Neural crest cell (in vitro differentiated cells): ENCODE results near the gene OLA1. TPM values are rescaled to one million over a fixed set of nuclear protein-coding genes. Genes with fewer than 3 reads are reported as not detected.

ENCODE experiments used
- DNase-seq: peaks from one replicate; pipeline ENCODE4 v3.0.0; 2021; ENCODE audit warnings: low read depth, mixed read lengths, low spot score
- H3K27ac Mint-ChIP-seq: one replicate; pipeline ENCODE4 v1.8.0; 2021; ENCODE audit warnings: mild to moderate bottlenecking, mixed read lengths; ENCODE audit not compliant: unreplicated experiment
- H3K27me3 Mint-ChIP-seq: 2 replicates; pipeline ENCODE4 v1.8.0; 2021; ENCODE audit warnings: low read depth, mild to moderate bottlenecking, mixed read lengths
- H3K36me3 Mint-ChIP-seq: 2 replicates; pipeline ENCODE4 v1.8.0; 2021; ENCODE audit warnings: low read depth, mild to moderate bottlenecking, mixed read lengths
- H3K4me1 Mint-ChIP-seq: 2 replicates; pipeline ENCODE4 v1.8.0; 2021; ENCODE audit warnings: mixed read lengths
- H3K4me3 Mint-ChIP-seq: one replicate; pipeline ENCODE4 v1.8.0; 2021; ENCODE audit warnings: mild to moderate bottlenecking, mixed read lengths
- H3K9me3 Mint-ChIP-seq: 2 replicates; pipeline ENCODE4 v1.8.0; 2021; ENCODE audit warnings: mixed read lengths
- total RNA-seq: library from RNA; stranded (reverse); gene quantifications from 2 replicates; pipeline ENCODE4 v1.2.1, GENCODE V29; 2021
- TF ChIP-seq, protein P1 (sequence below): fragments of 200-600 bp; sonication (generic); conservative IDR thresholded peaks from 2 replicates; pipeline ENCODE4 v1.5.0; 2021; ENCODE audit warnings: antibody characterized with exemption, mild to moderate bottlenecking

The OLA1 gene
- total RNA-seq, 1 donor from 2014 or later, result 170 TPM

DNA sequence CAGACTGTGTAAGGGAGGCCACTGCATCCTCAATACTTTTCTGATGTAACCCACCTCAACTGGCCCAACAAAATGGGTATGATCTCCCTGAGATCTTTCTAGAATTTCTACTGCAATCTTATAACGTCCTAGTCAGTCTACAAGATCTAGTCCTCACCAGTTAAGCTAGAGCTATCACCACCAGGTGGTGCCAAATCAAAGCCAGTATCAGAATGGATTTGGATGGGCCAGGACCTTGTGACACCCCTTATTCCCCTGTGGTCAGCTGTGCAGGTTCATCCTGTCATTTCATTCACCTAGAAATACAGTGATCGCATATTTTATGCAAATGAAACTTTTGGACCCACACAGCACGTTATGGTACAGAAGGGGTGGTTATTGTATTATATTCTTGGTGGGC is 90.3 kb downstream of the OLA1 start:
- DNase-seq, result peak; percentile 26
- Mint-ChIP-seq H3K4me3 (no peak overlapping the region), H3K27me3 (no peaks in the 10 kb centered on the region), H3K4me1 (peaks cover 3% of the 10 kb centered on the region), H3K36me3 (peaks cover 5% of the 10 kb centered on the region), H3K27ac (no peak overlapping the region), H3K9me3 (no peaks in the 10 kb centered on the region)
- TF ChIP-seq, protein P1, sequence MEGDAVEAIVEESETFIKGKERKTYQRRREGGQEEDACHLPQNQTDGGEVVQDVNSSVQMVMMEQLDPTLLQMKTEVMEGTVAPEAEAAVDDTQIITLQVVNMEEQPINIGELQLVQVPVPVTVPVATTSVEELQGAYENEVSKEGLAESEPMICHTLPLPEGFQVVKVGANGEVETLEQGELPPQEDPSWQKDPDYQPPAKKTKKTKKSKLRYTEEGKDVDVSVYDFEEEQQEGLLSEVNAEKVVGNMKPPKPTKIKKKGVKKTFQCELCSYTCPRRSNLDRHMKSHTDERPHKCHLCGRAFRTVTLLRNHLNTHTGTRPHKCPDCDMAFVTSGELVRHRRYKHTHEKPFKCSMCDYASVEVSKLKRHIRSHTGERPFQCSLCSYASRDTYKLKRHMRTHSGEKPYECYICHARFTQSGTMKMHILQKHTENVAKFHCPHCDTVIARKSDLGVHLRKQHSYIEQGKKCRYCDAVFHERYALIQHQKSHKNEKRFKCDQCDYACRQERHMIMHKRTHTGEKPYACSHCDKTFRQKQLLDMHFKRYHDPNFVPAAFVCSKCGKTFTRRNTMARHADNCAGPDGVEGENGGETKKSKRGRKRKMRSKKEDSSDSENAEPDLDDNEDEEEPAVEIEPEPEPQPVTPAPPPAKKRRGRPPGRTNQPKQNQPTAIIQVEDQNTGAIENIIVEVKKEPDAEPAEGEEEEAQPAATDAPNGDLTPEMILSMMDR, result peak; percentile 63

DNA sequence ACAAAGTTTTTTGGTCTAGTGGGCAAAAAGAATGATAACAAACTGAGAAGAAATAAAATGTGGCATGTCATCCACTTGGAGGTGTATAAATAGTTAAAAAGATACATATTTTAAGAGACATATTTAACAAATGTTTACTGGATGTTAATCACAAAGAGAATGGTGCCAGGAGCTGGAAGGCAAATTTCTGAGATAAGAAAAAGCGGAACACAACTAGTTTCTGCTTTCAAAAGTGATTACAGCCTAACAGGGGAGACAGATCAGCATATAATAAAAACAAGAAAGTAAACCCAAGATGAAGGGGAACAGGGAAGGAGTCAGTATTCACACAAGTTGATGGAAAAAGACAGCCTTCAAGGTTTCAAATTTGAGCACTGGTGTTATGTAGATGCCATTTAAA is 91.3 kb downstream of the OLA1 start:
- H3K4me1 Mint-ChIP-seq, result peaks cover 3% of the 10 kb centered on the region
- no peak for DNase-seq

DNA sequence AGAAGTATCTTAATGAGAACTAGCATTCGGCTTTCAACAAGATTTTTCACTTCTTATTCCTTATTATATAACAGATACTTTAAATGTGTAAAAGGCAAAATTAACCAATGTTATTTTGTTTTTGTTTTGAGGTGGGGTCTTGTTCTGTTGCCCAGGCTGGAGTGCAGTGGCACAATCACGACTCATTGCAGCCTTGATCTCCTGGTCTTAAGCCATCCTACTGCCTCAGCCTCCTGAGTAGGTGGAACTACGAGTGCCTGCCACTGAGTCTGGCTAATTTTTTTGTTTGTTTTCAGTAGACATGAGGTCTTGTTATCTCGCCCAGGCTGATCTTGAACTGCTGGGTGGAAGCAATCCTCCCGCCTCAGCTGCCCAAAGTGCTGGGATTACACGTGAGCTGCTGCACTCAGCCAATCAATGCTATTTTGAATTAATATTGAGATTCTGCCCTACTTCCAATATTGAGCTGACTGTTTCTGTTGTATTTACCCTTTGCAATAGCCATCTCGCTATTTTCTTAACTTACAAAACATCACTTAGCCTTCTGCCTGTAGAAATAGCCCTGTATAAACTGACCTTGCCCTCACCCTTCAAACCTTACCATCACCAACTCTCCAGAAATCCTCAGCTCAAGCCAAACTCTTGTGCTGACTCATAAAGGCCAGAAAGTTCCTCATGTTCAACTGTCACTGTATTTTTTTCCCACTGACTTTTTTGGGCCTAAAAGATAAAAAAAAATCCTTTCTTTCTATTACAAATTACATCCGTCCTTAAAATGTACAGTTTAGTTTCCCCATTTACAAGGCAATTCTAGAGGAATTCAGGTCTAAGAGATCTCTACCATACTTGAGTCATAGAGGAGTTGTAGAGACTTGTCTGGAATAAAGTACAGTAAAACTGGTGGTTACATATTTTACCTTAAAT is 94.3 kb downstream of the OLA1 start:
- TF ChIP-seq, protein P1, result no peak
- H3K36me3 Mint-ChIP-seq, result peaks cover 5% of the 10 kb centered on the region
- H3K4me1 Mint-ChIP-seq, result peaks cover 3% of the 10 kb centered on the region
- H3K27ac Mint-ChIP-seq, result no peak overlapping the region
- DNase-seq, result no peak
- no peaks in the 10 kb centered on the region for H3K9me3 Mint-ChIP-seq
- H3K4me3 Mint-ChIP-seq, result no peak overlapping the region
- no peaks in the 10 kb centered on the region for H3K27me3 Mint-ChIP-seq

More for the DNA sequence above, 91.3 kb downstream of the OLA1 start:
- H3K27ac Mint-ChIP-seq, result no peak overlapping the region
- TF ChIP-seq, protein P1, result no peak
- no peaks in the 10 kb centered on the region for H3K27me3 Mint-ChIP-seq
- H3K36me3 Mint-ChIP-seq, result peaks cover 5% of the 10 kb centered on the region
- H3K9me3 Mint-ChIP-seq, result no peaks in the 10 kb centered on the region
- H3K4me3 Mint-ChIP-seq, result no peak overlapping the region

DNA sequence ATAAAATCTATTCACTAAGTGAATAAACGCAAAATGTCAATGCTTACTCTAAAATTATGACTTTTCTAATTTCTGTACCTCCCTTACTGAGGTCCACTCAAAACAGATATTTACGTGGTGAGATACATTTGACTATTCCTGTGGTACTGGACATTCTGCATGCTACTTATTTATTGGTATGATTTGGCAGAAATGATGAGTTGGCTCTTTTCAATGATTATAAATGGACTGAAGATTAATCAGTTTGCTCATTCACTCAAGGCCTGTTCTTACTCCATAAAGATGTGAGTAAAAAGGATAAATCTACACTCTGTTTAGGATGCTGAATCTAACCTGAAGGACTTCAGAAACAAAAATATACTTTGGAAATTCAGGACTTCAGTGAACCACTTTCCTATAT is 98.8 kb downstream of the OLA1 start:
- no peak overlapping the region for H3K27ac Mint-ChIP-seq
- TF ChIP-seq, protein P1, result no peak
- no peaks in the 10 kb centered on the region for H3K4me1 Mint-ChIP-seq
- H3K4me3 Mint-ChIP-seq, result no peak overlapping the region
- peaks cover 3% of the 10 kb centered on the region for H3K36me3 Mint-ChIP-seq
- no peak for DNase-seq
- H3K27me3 Mint-ChIP-seq, result no peaks in the 10 kb centered on the region
- no peaks in the 10 kb centered on the region for H3K9me3 Mint-ChIP-seq

DNA sequence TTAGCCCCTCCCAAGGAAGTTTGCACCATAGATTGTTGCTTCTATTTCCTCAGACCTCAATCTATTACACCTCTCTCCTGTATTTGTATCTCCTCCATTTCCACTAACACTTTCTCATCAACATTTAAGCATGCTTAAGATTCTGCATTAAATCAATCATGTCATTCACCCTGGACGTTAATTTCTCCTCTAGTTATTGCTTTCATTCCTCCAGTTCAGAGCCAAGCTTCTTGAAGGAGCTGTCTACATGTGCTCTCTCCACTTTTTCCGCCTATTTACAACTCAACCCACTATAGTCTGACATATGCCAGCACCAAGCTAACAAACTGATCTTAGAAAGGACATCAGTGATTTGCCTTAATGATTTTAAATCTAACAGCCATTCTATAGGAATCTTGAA is 99.5 kb downstream of the OLA1 start:
- H3K4me3 Mint-ChIP-seq, result no peak overlapping the region
- H3K27ac Mint-ChIP-seq, result no peak overlapping the region
- H3K27me3 Mint-ChIP-seq, result no peaks in the 10 kb centered on the region
- H3K4me1 Mint-ChIP-seq, result no peaks in the 10 kb centered on the region
- H3K36me3 Mint-ChIP-seq, result peaks cover 3% of the 10 kb centered on the region
- TF ChIP-seq, protein P1, result no peak
- DNase-seq, result no peak
- H3K9me3 Mint-ChIP-seq, result no peaks in the 10 kb centered on the region
